ENCODE results near the gene UBTF. TPM values are rescaled to one million over a fixed set of nuclear protein-coding genes. Genes with fewer than 3 reads are reported as not detected.

The UBTF gene
- total and polyA plus RNA-seq, 2 of the 4 experiments (the other 2 are of a cell fraction): 29.7 to 42.1 TPM

DNA sequence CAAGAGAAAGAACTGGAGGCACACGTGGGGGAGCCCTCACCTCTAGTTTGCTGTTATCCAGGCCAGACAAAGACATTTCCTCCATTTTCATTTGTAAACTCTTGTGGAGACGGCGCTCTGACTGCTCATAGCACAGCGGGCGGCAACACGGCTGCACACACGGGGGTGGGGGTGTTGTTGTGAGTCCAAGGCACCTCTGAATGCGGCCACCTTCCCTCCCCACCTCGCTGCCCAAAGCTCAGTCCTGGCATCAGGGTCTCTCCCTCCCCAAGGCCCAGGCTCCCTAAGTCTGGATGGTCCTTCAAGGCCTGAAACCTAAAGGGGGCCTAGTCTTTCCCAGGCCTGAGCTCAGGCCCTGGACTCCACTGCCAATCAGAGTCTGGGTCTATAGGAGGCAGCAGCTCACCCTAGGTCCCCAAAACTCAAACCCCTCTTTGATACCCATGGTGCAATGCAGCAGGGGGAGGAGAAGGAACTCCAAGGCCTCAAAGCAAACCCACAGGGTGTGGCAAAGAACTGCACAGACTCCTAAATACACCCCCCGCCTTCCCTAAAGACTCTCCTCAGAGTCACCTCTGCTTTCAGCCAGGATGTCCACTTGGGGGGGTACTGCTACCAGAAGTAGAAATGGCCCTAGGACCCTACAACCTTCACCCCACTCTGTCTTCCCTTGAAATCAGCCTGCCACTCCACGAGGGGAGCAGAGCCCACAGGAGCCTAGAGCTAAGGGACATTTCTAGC, 21.3 kb downstream of the UBTF start (continued):
- no peak for TF ChIP-seq RCOR1 (IDR thresholded peaks at IDR 0.05; ENCODE audit: insufficient replicate concordance, low read length)

DNA sequence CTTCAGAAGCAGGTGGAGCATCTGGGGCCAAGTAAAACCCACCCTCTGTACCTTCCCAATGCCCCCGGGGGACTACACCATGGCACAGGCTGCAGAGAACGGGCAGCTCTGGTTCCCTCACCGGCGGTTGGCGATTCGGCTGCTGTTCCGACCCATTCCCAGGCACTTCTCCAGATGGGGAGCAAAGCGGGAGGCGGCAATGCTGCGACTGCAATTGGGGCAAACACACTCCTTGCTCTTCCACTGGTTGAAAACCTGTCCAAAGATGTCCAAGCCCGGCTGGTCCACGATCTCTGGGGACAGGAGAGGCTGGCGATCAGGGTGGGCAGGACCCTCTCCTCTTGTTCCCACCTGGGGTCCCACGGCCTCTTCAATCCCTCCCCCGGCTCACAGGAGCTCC, 22.4 kb downstream of the UBTF start:
- no peak overlapping the region for H2BK5ac ChIP-seq (ENCODE audit: low read depth, low read length, poor library complexity, severe bottlenecking)
- no peak overlapping the region for H3K4me2 ChIP-seq (ENCODE audit: low read depth, low read length)
- no peak overlapping the region for H2AFZ ChIP-seq (replicated peaks; ENCODE audit: low read length, poor library complexity)
- H3K14ac ChIP-seq (replicated peaks; ENCODE audit: low read depth, low read length): no peak overlapping the region
- no peak overlapping the region for H4K8ac ChIP-seq (ENCODE audit: low read depth in 2 of 2, low read length in 2 of 2)
- H3K79me1 ChIP-seq (ENCODE audit: low read depth in 1 of 2, low read length in 2 of 2): peaks cover 26 to 59% of the 10 kb centered on the region in 2 experiments; a peak in 3 of 4 replicates
- H3K9me1 ChIP-seq (ENCODE audit: insufficient read depth, low read length): no peaks in the 10 kb centered on the region
- no peak overlapping the region for H3K18ac ChIP-seq (ENCODE audit: low read depth, low read length)
- H3K23ac ChIP-seq (ENCODE audit: low read depth, low read length): no peak overlapping the region
- H3K9ac ChIP-seq (ENCODE audit: low read depth, low read length): no peak overlapping the region
- no peak overlapping the region for H2AK5ac ChIP-seq (ENCODE audit: low read depth, low read length)
- in situ Hi-C loops (cut with MboI; ENCODE audit: low sequenced_read_pairs) (no loop called here), dilution Hi-C loops (cut with HindIII; ENCODE audit: low sequenced_read_pairs, unreplicated experiment) (no loop called here), intact Hi-C loops (cut with micrococcal nuclease) (no loop called here)
- 94% methylated on average over 11 of the region's 15 CpGs; no CpG with 5 or more reads in 1 of the 2 experiments for WGBS, 2 experiments (ENCODE audit: extremely low coverage in 2 of 2, insufficient read length in 1 of 2)
- H3K4me1 ChIP-seq (ENCODE audit: control insufficient read depth, insufficient read depth, low read length): peaks cover 8% of the 10 kb centered on the region
- H2AK9ac ChIP-seq (replicated peaks; ENCODE audit: low read depth, low read length, poor library complexity): peak overlapping the region; percentile 67
- peaks cover 47% of the 10 kb centered on the region for H3K36me3 ChIP-seq (ENCODE audit: control insufficient read depth, insufficient read depth, low read length)
- H4K20me1 ChIP-seq (ENCODE audit: insufficient read depth, low read length): peaks cover 3% of the 10 kb centered on the region; the same call in 1 of the 2 replicates
- ChIA-PET CTCF (interaction anchor here (0.6 kb wide), 1 partner anchor 148 kb away, joined by 3 read pairs; no protein-coding TSS in a partner anchor), POLR2A (ENCODE audit: unreplicated experiment) (interaction anchor here (0.6 kb wide), 1 partner anchor 34 kb away, joined by 6 read pairs; no protein-coding TSS in a partner anchor)
- no peak overlapping the region for H2BK120ac ChIP-seq (ENCODE audit: low read depth, low read length)
- H3K9me3 ChIP-seq (ENCODE audit: control insufficient read depth, insufficient read depth, low read length): no peaks in the 10 kb centered on the region
- no peak overlapping the region for H3K56ac ChIP-seq (ENCODE audit: extremely low read depth, insufficient read depth, low read length)
- no peak overlapping the region for H4K5ac ChIP-seq (ENCODE audit: low read depth, low read length)
- no peak overlapping the region for H3K27ac ChIP-seq (ENCODE audit: insufficient read depth, low read length)
- no peak for DNase-seq
- H3K4me3 ChIP-seq (ENCODE audit: insufficient read depth, low read depth, low read length): no peak overlapping the region
- no peak overlapping the region for H4K91ac ChIP-seq (ENCODE audit: insufficient read depth, low read depth, low read length)
- ATAC-seq (ENCODE audit: low read depth): no peak
- BruUV-seq (replicated peaks): no TSS peak
- H2BK15ac ChIP-seq (ENCODE audit: low read depth, low read length): no peak overlapping the region
- TF ChIP-seq POLR2A (IDR thresholded peaks at IDR 0.05; ENCODE audit: low read depth, low read length): no peak
- no peak for TF ChIP-seq MAFK (IDR thresholded peaks at IDR 0.05; ENCODE audit: low read depth, low read length)
- TF ChIP-seq RFX5 (IDR thresholded peaks at IDR 0.05; ENCODE audit: low read depth, low read length): no peak
- TF ChIP-seq CTCF (conservative IDR thresholded peaks at IDR 0.05; ENCODE audit: low read depth, low read length): no peak
- TF ChIP-seq BHLHE40 (IDR thresholded peaks at IDR 0.05; ENCODE audit: low read depth, low read length): no peak
- H3K4ac ChIP-seq (ENCODE audit: low read depth, low read length): no peak overlapping the region
- H3K27me3 ChIP-seq (ENCODE audit: control insufficient read depth, insufficient read depth, low read length): no peaks in the 10 kb centered on the region
- H2BK20ac ChIP-seq (ENCODE audit: low read depth, low read length): no peak overlapping the region

Data from IMR-90 (cell line).